ENCODE measurements around the gene PIAS3.

The PIAS3 gene

DNA sequence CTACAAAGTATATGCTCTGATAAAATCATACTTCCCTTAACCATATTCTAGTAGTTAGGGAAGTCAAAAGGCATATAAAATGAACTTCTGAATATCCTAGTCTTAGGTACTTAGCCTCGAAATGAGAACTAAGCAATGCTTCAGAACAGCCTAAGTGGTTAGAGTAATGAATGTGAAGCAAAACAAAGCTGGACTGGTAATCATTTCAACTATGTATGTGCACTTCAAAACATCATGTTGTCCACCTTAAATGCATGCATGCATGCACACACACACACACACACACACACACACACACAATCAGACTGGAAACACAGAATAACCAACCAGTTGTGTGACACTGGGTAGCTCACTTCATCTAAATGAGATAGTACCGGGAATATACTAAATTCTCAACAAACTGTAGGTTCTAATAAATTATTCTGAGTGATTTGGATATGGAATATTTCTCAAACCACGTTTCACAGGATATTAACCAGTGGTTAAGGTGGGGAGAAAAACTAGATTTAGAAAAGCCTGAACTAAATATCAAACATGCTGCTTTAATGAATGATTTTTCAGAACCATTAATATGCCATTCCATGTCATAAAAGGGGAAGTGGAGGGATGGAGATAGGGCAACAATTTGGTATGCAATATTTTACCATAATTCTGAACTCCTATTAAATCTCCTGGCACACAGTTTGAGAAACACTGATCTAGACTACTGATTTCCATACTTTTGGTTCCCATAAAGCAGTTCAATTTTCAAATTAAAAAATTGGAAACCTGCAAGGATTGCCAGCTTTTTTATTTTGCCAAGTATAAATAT is 54.4 kb downstream of the PIAS3 start:
- Mint-ChIP-seq H3K36me3 (ENCODE audit: insufficient read depth) (peaks cover 4% of the 10 kb centered on the region), H3K27me3 (no peaks in the 10 kb centered on the region), H3K9me3 (no peaks in the 10 kb centered on the region), H3K4me3 (no peak overlapping the region), H3K4me1 (peaks cover 55% of the 10 kb centered on the region), H3K27ac (ENCODE audit: low read depth) (no peak overlapping the region)
- DNase-seq (ENCODE audit: low spot score in 2 of 2) = no peak
- no peak for ATAC-seq (replicated peaks; ENCODE audit: extremely low read depth, poor library complexity, severe bottlenecking)

DNA sequence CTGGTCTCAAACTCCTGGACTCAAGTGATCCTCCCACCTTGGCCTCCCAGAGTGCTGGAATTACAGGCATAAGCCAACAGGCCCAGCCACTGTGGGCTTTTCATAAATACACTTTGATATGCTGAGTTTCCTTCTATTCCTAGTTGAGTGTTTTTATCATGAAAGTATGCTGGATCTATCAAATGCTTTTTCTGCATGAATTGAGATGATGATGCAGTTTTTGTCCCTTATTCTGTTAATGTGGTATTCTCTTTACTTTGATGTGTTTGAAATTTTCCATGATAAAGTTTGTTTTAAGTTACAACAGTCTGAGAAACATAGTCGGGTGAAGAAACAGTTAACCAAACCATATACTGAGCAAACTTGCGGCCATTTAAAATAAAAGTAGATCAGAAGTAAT is 59.1 kb downstream of the PIAS3 start:
- H3K4me3 Mint-ChIP-seq = no peak overlapping the region
- H3K27me3 Mint-ChIP-seq = no peaks in the 10 kb centered on the region
- no peak for ATAC-seq (replicated peaks; ENCODE audit: extremely low read depth, poor library complexity, severe bottlenecking)
- DNase-seq (ENCODE audit: low spot score in 2 of 2) = no peak
- H3K4me1 Mint-ChIP-seq = peaks cover 44% of the 10 kb centered on the region
- peaks cover 9% of the 10 kb centered on the region for H3K9me3 Mint-ChIP-seq
- peaks cover 13% of the 10 kb centered on the region for H3K36me3 Mint-ChIP-seq (ENCODE audit: insufficient read depth)
- no peak overlapping the region for H3K27ac Mint-ChIP-seq (ENCODE audit: low read depth)

Data from central memory CD8-positive, alpha-beta T cell (primary cell).